WTC11 (cell line): ENCODE measurements around the gene ABHD4. TPM values are rescaled to one million over a fixed set of nuclear protein-coding genes. Genes with fewer than 3 reads are reported as not detected.

Experiments
- ATAC-seq: fragments of 200-7000 bp; cut with Tn5 transposase; 2 replicates; pipeline ENCODE4 v1.10.0; 2021; ENCODE audit warnings: mild to moderate bottlenecking, moderate library complexity
- CTCF ChIA-PET: fragments of 300-600 bp; sonication (Branson Sonifier 250); formaldehyde crosslinking; loops from one replicate; lab custom pipeline; 2021; ENCODE audit warnings: antibody characterized with exemption; lab: Charles Lee
- POLR2A ChIA-PET: fragments of 350-600 bp; sonication (Branson Sonifier 250); formaldehyde crosslinking; loops from one replicate; lab custom pipeline; 2021; ENCODE audit warnings: antibody characterized with exemption; lab: Charles Lee
- DNase-seq: peaks from one replicate; pipeline ENCODE4 v3.0.0; 2021; ENCODE audit warnings: low spot score
- H3K27ac Mint-ChIP-seq: 2 replicates; pipeline ENCODE4 v1.8.0; 2021; ENCODE audit warnings: mixed read lengths
- H3K27me3 Mint-ChIP-seq: 2 replicates; pipeline ENCODE4 v1.8.0; 2021; ENCODE audit warnings: low read depth, mild to moderate bottlenecking, moderate library complexity, mixed read lengths
- H3K36me3 Mint-ChIP-seq: 2 replicates; pipeline ENCODE4 v1.8.0; 2021; ENCODE audit warnings: mixed read lengths
- H3K4me1 Mint-ChIP-seq: 2 replicates; pipeline ENCODE4 v1.8.0; 2022; ENCODE audit warnings: mixed read lengths
- H3K4me3 Mint-ChIP-seq: 2 replicates; pipeline ENCODE4 v1.8.0; 2021; ENCODE audit warnings: mild to moderate bottlenecking, moderate library complexity, mixed read lengths
- H3K9me3 Mint-ChIP-seq: 2 replicates; pipeline ENCODE4 v1.8.0; 2021; ENCODE audit warnings: mixed read lengths
- AFF4 ChIP-seq: sonication (generic); formaldehyde crosslinking; IDR thresholded peaks from 2 replicates; pipeline ENCODE4 v1.8.1; 2023; ENCODE audit warnings: mild to moderate bottlenecking, missing genetic modification reagents, borderline replicate concordance
- AR ChIP-seq: fragments of 250-450 bp; sonication (Bioruptor Pico); IDR thresholded peaks from 2 replicates; pipeline ENCODE4 v1.9.0; 2021; ENCODE audit warnings: mild to moderate bottlenecking
- ATF2 ChIP-seq: sonication (generic); formaldehyde crosslinking; IDR thresholded peaks from 2 replicates; pipeline ENCODE4 v1.8.1; 2022; ENCODE audit warnings: low read depth, missing genetic modification reagents, borderline replicate concordance
- CTCF ChIP-seq: fragments of 200-600 bp; IDR thresholded peaks from 2 replicates; pipeline ENCODE4 v1.8.0; 2022; ENCODE audit warnings: antibody characterized with exemption
- E2F5 ChIP-seq: sonication (generic); formaldehyde crosslinking; IDR thresholded peaks from 2 replicates; pipeline ENCODE4 v1.8.1; 2022; ENCODE audit warnings: mild to moderate bottlenecking, moderate library complexity, missing genetic modification reagents
- GABPB1 ChIP-seq: sonication (generic); formaldehyde crosslinking; IDR thresholded peaks from 2 replicates; pipeline ENCODE4 v1.8.1; 2023; ENCODE audit warnings: mild to moderate bottlenecking, missing genetic modification reagents
- GRHL2 ChIP-seq: fragments of 250-450 bp; sonication (Bioruptor Pico); IDR thresholded peaks from 2 replicates; pipeline ENCODE4 v1.8.0; 2022; ENCODE audit warnings: mild to moderate bottlenecking, moderate library complexity; ENCODE audit not compliant: insufficient replicate concordance, severe bottlenecking
- JAZF1 ChIP-seq: fragments of 250-450 bp; sonication (Bioruptor Pico); IDR thresholded peaks from 2 replicates; pipeline ENCODE4 v1.9.0; 2021; ENCODE audit warnings: moderate library complexity, mild to moderate bottlenecking, inconsistent platforms
- MAX ChIP-seq: sonication (generic); formaldehyde crosslinking; IDR thresholded peaks from 2 replicates; pipeline ENCODE4 v1.8.0; 2022; ENCODE audit warnings: mild to moderate bottlenecking, missing genetic modification reagents
- NFYB ChIP-seq: sonication (generic); formaldehyde crosslinking; conservative IDR thresholded peaks from 2 replicates; pipeline ENCODE4 v1.8.0; 2022; ENCODE audit warnings: low read depth, missing genetic modification reagents
- OVOL2 ChIP-seq: fragments of 250-450 bp; sonication (Bioruptor Pico); IDR thresholded peaks from 2 replicates; pipeline ENCODE4 v1.9.0; 2021; ENCODE audit warnings: mild to moderate bottlenecking, borderline replicate concordance
- PREB ChIP-seq: sonication (generic); formaldehyde crosslinking; IDR thresholded peaks from 2 replicates; pipeline ENCODE4 v1.8.1; 2022; ENCODE audit warnings: mild to moderate bottlenecking, missing genetic modification reagents, moderate library complexity, borderline replicate concordance
- TEAD1 ChIP-seq: sonication (generic); formaldehyde crosslinking; IDR thresholded peaks from 2 replicates; pipeline ENCODE4 v1.8.0; 2022; ENCODE audit warnings: mild to moderate bottlenecking, missing genetic modification reagents
- TEAD4 ChIP-seq: sonication (generic); formaldehyde crosslinking; IDR thresholded peaks from 2 replicates; pipeline ENCODE4 v1.8.0; 2022; ENCODE audit warnings: mild to moderate bottlenecking, missing genetic modification reagents
- ZNF219 ChIP-seq: sonication (generic); formaldehyde crosslinking; IDR thresholded peaks from 2 replicates; pipeline ENCODE4 v1.8.0; 2023; ENCODE audit warnings: missing genetic modification reagents, mild to moderate bottlenecking, borderline replicate concordance
- total RNA-seq: library from RNA; stranded (reverse); gene quantifications from 3 replicates; pipeline ENCODE4 v1.2.3, GENCODE V29; 2021

Gene ABHD4
- total RNA-seq, 1 experiment from 2014 or later = 33.9 TPM

- ATAC-seq (no peak), DNase-seq (no peak)
- ChIA-PET POLR2A (interaction anchor here (1.6 kb wide), 1 partner anchor 30 kb away, joined by 6 read pairs; the partner anchor contains the start of gene DAD1), CTCF (interaction anchor here (0.7 to 5.2 kb wide), 35 partner anchors 9 to 509 kb away, joined by 3 to 111 read pairs (median 4); partner anchors contain the start of genes ABHD4, DAD1, HAUS4 and OXA1L)
- peak overlapping the region; percentile 88; the same call in 1 of the 2 replicates for H3K27ac Mint-ChIP-seq
- H3K36me3 Mint-ChIP-seq = peaks cover under 1% of the 10 kb centered on the region; the same call in 1 of the 2 replicates
- no peak overlapping the region for H3K4me3 Mint-ChIP-seq
- no peaks in the 10 kb centered on the region for H3K9me3 Mint-ChIP-seq
- no peak for TF ChIP-seq ZNF219
- no peak for TF ChIP-seq E2F5
- TF ChIP-seq ATF2 (CRISPR knock-in tag) = no peak
- no peak for TF ChIP-seq GRHL2 (CRISPR knock-in tag)
- TF ChIP-seq AR (CRISPR knock-in tag) = no peak
- TF ChIP-seq TEAD4 (CRISPR knock-in tag) = no peak
- no peak for TF ChIP-seq JAZF1 (CRISPR knock-in tag)
- no peak for TF ChIP-seq CTCF
- no peak for TF ChIP-seq OVOL2 (CRISPR knock-in tag)
- peaks cover 39% of the 10 kb centered on the region for H3K4me1 Mint-ChIP-seq
- H3K27me3 Mint-ChIP-seq = no peaks in the 10 kb centered on the region
Measured at GRCh38 chr14:22559041-22559440, 39.1 kb upstream of the ABHD4 start.

GRCh38 chr14:22560662-22561365, 37.3 kb upstream of the ABHD4 start:
- TF ChIP-seq MAX (CRISPR knock-in tag) = no peak
- peak; percentile 55; the same call in 1 of the 2 replicates for TF ChIP-seq GABPB1 (CRISPR knock-in tag)
- TF ChIP-seq OVOL2 (CRISPR knock-in tag) = no peak
- TF ChIP-seq TEAD1 = no peak
- TF ChIP-seq PREB (CRISPR knock-in tag) = 0 out of 2 replicates have a peak, but pooled peaks have one; percentile 16
- TF ChIP-seq NFYB (CRISPR knock-in tag) = no peak
- no peak for TF ChIP-seq AFF4 (CRISPR knock-in tag)
- TF ChIP-seq, all 79 proteins: peak for 2
- H3K36me3 Mint-ChIP-seq = peaks cover 12% of the 10 kb centered on the region
- H3K9me3 Mint-ChIP-seq = no peaks in the 10 kb centered on the region
- DNase-seq = no peak
- no peak overlapping the region for H3K4me3 Mint-ChIP-seq
- peaks cover 38% of the 10 kb centered on the region for H3K4me1 Mint-ChIP-seq
- no peak for ATAC-seq
- POLR2A ChIA-PET = interaction anchor here (1.6 kb wide), 1 partner anchor 28 kb away, joined by 6 read pairs; the partner anchor contains the start of gene DAD1
- no peaks in the 10 kb centered on the region for H3K27me3 Mint-ChIP-seq
- peak overlapping the region; percentile 27; the same call in 1 of the 2 replicates for H3K27ac Mint-ChIP-seq
- CTCF ChIA-PET = interaction anchor here (0.6 to 5.2 kb wide), 12 partner anchors 10 to 291 kb away, joined by 3 to 111 read pairs (median 6); partner anchors contain the start of genes DAD1 and OXA1L
